Activated CD8-positive, alpha-beta memory T cell treated with anti-CD3 and anti-CD28 coated beads, Interleukin-2, amount 50 U/mL, for 24 hours (primary cell): ENCODE measurements around the gene ACP4.
"Not testable (repeated sequence)": the region's sequence is repeated elsewhere in the genome, so short reads cannot be mapped to it uniquely, and the experiment has no call there.

Source experiments
- DNase-seq: peaks from one replicate; pipeline ENCODE4 v3.0.0-alpha.2; 2020; ENCODE audit errors: extremely low read depth

The ACP4 gene

GRCh38 chr19:50790396-50790795 lies at the start of gene ACP4:
Gene ACP4, plus strand, starts transcription at chr19:50790415. Its CDS starts 0 bp downstream, at chr19:50790415.
- DNase-seq = no peak

GRCh38 chr19:50741179-50741933 lies 48.9 kb upstream of the ACP4 start:
- no peak for DNase-seq

- DNase-seq = no peak
These were observed 46.7 kb upstream of the ACP4 start for GRCh38 chr19:50743537-50743936.

GRCh38 chr19:50745221-50745620 lies 45.0 kb upstream of the ACP4 start:
- DNase-seq = no peak

- not testable (repeated sequence) for DNase-seq
These were observed 43.1 kb upstream of the ACP4 start for GRCh38 chr19:50747141-50747540.

- DNase-seq = no peak
These were observed 40.7 kb upstream of the ACP4 start for GRCh38 chr19:50749490-50749889.

- no peak for DNase-seq
These were observed 40.2 kb upstream of the ACP4 start for GRCh38 chr19:50750010-50750409.

- DNase-seq = no peak
These were observed 36.3 kb upstream of the ACP4 start for GRCh38 chr19:50753879-50754278.

- not testable (repeated sequence) for DNase-seq
These were observed 34.0 kb upstream of the ACP4 start for GRCh38 chr19:50756244-50756643.

- DNase-seq = not testable (repeated sequence)
These were observed 32.6 kb upstream of the ACP4 start for GRCh38 chr19:50757624-50758023.

- DNase-seq = not testable (repeated sequence)
These were observed 31.1 kb upstream of the ACP4 start for GRCh38 chr19:50759076-50759475.

GRCh38 chr19:50759886-50760285 lies 30.3 kb upstream of the ACP4 start:
- no peak for DNase-seq

- not testable (repeated sequence) for DNase-seq
These were observed 28.7 kb upstream of the ACP4 start for GRCh38 chr19:50761501-50761900.

GRCh38 chr19:50763521-50763920 lies 26.7 kb upstream of the ACP4 start:
- not testable (repeated sequence) for DNase-seq

- DNase-seq = no peak
These were observed 25.8 kb upstream of the ACP4 start for GRCh38 chr19:50764409-50764808.

GRCh38 chr19:50766746-50767145 lies 23.5 kb upstream of the ACP4 start:
- DNase-seq = not testable (repeated sequence)

GRCh38 chr19:50767263-50767662 lies 23.0 kb upstream of the ACP4 start:
- not testable (repeated sequence) for DNase-seq

- DNase-seq = no peak
These were observed 21.9 kb upstream of the ACP4 start for GRCh38 chr19:50768277-50768676.

GRCh38 chr19:50770164-50770563 lies 20.1 kb upstream of the ACP4 start, which contains the start of gene GPR32:
Gene GPR32, plus strand, starts transcription at chr19:50770464. Its CDS starts 137 bp downstream, at chr19:50770601.
- not testable (repeated sequence) for DNase-seq

GRCh38 chr19:50770888-50771287 lies 19.3 kb upstream of the ACP4 start:
- no peak for DNase-seq

- DNase-seq = no peak
These were observed 17.7 kb upstream of the ACP4 start for GRCh38 chr19:50772476-50772875.

- DNase-seq = not testable (repeated sequence)
These were observed 17.3 kb upstream of the ACP4 start for GRCh38 chr19:50772912-50773311.

GRCh38 chr19:50773454-50773853 lies 16.8 kb upstream of the ACP4 start:
- DNase-seq = not testable (repeated sequence)

GRCh38 chr19:50776131-50776530 lies 14.1 kb upstream of the ACP4 start:
- no peak for DNase-seq
